Activated effector memory CD4-positive, alpha-beta T cell treated with Interleukin-2 at 50 U/mL for 16 hours (primary cell): Measurements from ENCODE around the gene BEAN1.
"Not testable (repeated sequence)": the region's sequence is repeated elsewhere in the genome, so short reads cannot be mapped to it uniquely, and the experiment has no call there.

Experiments
- DNase-seq: peaks from one replicate; pipeline ENCODE4 v3.0.0-alpha.2; 2020

The BEAN1 gene

DNA sequence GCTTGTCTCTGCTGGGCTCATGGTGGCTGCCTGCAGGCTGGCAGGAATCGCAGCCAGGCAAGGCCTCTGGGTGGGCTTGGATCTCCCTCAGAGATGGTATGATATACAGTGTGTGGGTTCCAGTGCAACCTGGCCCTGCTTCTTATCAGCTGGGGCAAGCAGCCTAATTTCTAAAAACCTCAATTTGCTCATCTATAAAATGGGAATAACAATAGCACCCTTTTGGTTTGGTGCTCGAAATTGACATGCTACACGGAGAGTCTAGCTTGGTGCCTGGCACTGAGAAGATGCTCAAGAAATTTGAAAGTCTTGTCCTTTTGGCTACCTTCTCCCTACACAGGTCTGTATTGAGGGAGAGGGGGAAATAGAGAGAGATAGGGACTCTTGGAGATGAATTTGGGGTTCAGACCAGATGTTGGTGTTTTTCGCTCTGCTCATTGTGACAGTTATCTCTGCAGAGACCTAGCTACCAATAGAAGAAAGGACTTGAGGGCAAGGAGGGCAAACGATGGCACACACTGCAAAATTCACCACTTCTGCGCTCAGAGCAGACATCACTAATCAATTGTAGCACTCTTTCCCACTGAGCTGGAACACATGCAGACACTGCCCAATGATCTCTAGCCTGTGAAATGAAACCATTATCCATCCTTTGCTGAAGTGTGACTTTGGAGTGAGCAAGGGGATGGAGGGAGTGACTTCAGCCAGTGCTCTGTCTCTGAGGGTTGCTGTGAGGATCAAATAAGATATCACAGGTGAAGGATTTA is 15.6 kb downstream of the BEAN1 start:
- DNase-seq: no peak

DNA sequence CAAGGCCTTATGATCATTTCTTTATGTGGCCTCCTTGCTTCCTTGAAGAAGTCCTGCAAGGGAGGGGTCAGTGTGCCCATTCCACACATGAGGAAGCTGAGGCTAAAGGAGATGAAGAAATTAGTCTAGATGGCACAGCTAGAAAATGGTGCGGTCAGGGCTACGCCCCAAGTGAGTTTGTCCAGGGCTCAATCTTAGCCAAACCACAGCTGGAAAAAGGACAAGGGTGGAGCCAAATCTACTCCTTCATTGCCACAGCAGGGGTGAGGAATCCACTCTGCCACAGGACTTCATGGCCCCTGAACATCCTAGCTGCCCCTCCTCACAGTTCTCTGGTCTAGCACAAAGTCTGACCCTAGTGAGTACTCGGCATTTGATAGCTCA is 16.2 kb downstream of the BEAN1 start:
- no peak for DNase-seq

DNA sequence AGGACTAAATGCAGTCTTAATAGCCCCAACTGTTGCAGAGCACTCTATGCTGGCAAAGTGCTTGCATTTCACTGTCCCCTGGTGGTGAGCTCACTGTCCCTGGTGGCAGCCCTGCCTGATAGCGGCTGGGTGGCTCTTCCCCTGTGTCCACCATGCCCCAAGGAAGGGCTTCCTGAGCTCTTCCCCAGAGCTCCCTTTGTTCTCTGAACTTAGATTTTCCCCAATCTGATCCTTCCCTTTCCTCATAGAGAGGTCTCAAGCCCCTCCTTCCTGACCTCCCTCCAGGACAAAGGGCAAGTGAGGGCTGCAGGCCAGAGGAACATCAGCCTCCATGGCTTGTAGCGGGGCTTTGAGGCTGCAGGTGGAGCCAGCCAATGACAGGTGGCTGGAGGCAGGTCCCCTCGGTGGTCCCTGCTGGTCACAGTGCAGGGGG is 17.0 kb downstream of the BEAN1 start:
- DNase-seq: no peak

DNA sequence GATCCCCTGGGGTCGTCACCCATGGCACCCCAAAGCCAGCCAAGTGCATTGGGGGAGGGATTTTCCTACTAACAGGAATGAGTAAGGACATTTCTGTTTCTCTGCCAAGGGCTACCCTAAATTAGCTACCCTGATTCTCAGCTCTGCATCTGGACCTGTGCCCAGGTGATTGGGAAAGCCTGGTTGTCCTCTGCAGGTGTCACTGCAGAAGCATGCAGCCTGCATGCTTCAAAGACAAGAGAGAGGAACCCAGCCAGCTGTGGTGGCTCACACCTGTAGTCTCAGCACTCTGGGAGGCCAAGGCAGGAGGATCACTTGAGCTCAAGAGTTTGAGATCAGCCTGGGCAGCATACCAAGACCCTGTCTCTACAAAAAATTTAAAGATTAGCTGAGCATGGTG is 19.6 kb downstream of the BEAN1 start:
- no peak for DNase-seq

DNA sequence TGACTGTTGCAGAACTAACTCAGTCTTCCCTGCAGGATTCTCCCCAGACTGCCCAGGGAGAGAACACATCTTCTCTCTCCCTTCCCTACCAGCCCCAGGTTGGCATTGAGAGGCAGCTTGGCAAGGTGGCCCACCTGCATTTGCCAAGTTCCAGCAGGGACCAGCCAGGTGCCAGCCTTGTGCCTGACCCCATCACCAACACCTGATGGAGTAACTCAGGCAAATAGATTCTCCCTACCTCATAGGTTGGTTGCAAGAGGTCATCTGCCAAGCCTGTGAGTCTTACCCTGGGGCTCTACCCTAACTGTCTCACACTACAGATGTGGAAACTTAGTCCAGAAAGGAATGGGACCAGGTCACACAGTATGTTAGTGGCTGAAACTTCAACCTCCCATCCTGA is 20.4 kb downstream of the BEAN1 start:
- DNase-seq: no peak

DNA sequence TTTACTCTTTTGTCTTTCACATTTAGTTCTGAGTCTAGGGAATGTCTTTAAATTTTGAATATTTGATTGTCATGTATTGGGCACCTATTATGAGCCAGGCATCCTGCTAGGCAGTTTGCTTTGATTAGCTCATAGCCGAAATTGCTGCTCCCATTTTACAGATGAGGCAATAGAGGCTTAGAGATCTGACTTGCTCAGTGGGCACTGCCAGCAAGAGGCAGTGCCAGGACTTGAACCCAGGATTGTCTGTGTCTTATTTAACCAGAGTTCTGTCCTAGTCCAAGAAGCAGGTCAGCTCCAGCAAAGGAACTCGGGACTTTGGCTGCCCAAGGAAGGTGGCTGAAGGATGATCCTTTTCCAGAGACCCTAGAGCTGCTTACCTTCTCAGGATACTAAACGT is 24.5 kb downstream of the BEAN1 start:
- DNase-seq: no peak

DNA sequence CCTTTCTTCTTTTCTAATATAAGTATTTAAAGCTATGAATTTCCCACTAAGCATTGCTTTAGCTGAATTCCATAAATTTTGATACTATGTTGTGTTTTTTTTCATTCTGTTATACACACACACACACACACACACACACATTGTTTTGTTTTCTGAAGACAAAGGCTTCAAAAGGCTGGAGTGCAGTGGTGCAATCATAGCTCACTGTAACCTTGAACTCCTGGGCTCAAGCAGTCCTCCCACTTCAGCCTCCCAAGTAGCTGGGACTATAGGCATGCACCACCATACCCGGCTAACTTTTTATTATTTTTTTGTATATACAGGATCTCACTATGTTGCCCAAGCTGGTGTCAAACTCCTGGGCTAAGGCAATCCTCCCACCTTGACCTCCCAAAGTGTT is 26.1 kb downstream of the BEAN1 start:
- not testable (repeated sequence) for DNase-seq

DNA sequence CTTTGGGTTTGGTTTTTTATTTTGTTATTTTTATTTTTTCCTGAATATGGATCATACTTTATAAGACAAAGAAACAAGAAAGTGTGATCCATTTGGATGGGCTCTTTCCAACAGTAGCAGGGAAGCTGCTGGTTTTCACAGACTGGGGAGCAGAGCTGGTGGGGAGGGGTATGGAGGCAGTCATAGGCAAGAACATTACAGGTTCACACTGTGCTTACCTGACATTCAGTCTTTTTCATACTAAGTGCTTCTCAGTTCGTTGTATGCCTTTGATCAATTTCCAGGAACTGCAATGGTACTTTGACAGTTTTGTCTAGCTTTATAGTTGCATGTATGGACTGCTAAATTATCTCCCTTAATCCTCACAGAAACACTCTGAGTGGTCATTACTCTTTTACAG is 27.7 kb downstream of the BEAN1 start:
- DNase-seq: no peak

DNA sequence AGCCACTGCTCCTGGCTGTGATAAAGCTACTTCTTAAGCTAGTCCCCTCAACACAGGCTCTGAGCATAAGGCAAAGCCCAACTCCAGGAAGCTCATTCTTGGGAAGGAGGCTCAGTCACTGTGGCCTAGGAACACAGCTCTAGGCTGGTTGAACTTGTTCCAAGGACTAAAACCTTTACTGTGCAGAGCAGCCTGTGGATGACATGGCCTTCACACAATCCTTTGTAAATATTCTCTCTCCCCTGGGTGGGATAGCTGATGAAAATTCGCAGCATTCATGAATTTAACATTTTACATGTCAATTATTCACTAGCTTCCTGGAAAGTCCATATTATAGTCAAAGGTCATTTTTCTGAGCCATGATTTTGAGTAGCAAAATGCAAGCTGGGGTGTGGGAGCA is 28.9 kb downstream of the BEAN1 start:
- DNase-seq: no peak

DNA sequence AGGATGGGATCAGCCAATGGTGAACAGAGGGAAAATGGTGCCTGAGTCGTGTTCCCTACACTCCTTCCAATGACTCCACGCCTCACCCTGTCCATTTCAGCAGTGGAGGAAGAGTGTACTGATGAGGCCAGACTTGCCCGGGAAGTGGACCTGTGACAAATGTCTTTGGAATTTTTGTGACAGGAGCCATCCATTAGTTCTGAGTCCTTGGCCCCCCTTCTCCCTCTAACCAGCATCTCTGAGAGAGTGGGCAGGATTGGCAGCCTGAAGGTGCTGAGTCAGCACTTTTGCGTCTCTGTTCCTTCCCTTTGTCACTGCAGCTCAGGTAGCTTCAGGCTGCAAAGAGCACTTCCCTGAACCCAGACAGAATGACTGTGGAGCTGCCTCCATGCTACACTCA is 30.8 kb downstream of the BEAN1 start:
- DNase-seq: no peak

DNA sequence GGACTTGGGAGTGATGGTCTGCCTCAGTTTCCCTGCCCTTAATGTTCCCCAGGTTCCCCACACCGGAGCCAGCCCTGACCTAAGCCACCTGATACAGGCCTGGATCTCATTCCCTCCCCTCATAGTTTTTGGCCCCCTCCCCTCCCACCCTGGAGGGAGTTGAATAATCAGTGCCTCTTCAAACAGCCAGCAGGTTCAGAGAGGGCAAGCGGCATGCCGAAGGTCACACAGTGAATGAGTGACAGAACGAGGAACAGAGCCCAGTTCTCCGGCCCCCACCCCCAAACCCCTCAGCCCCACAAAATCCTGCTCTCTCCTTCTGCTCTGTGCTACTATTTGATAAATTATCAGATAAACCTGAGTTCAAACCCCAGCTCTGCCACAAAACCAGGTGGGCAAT is 31.2 kb downstream of the BEAN1 start:
- DNase-seq: no peak

DNA sequence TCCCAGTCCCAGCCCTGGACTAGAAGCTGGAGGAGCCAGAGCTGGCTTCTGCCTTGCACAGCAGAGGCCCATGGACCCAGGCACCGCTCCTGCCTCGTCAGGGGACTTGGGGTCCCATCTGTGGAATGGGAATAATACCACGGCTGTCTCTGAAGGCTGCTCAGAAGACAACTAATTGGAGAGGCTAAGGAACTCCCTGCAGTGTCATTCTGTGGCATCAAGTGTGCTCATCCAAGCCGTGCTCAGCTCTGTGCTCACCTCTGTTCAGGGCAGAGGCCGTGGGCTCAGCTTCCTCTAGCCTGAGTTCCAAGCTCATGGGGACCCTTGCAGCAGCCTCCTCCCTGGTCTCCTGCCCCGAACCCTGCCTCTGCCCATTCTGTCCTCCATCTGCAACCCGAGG is 31.8 kb downstream of the BEAN1 start:
- DNase-seq: no peak

DNA sequence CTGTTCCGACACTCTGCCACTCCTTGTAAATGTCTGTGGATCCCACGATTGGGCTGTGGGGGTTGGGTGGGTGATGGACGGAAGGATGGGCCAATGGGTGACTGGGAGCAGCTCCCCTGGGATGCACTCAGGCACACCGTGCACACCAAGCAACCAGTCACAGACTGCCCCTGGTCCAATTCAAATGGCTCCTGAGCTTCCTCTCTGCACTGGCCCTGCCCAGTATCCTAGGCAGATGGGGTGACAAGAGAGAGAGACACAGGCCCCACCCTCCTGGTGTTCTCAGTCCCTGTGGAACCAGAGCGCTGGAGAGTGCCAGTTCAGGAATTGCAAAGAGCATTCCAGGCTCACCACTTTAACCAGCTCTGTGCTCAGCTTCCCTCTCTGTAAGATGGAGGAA is 32.8 kb downstream of the BEAN1 start:
- no peak for DNase-seq

DNA sequence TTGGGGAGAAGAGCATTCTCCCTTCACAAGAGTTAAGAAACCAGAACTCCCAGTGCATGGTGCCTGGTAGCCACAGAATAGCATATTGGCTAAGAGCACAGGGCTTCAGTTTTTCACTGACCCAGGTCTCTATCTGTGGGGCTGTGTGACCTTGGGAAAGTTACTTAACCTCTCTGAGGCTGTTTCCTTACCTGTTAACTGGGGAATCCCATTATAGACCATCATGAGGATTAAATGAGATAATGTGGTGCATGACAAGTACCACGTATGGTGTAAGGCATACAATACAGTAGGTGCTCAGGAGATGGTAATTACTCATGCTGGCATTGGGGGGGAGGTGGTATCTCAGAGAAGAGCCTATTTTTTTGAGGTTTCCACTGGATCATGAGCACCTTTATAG is 33.6 kb downstream of the BEAN1 start:
- DNase-seq: no peak

DNA sequence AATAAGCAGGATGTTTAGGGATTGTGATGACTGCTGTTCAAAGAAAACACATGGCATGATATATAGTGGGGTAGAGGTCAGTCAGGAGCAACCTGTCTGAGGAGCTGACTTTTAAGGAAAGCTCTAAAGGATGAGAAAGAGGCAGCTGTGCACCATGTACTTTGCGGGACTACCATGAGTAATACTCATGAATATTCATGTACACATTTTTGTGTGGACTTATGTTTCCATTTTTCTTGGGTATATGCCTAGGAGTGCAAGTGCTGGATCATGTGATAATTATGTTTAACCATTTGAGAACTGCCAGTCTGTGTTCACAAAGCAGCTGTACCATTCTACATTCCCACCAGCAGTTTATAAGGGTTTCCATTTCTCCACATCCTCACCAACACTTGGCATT is 35.8 kb downstream of the BEAN1 start:
- no peak for DNase-seq

DNA sequence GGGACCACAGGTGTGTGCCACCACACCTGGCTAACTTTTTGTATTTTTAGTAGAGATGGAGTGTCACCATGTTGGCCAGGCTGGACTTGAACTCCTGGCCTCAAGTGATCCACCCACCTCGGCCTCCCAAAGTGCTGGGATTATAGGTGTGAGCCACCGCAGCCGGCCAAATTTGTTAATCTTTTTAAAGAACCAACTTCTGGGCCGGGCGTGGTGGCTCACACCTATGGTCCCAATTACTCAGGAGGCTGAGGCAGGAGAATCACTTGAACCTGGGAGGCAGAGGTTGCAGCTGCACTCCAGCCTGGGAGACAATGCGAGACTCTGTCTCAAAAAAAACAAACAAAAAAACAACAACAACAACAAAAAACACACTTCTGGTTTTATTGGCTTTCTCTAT is 38.9 kb downstream of the BEAN1 start:
- not testable (repeated sequence) for DNase-seq

DNA sequence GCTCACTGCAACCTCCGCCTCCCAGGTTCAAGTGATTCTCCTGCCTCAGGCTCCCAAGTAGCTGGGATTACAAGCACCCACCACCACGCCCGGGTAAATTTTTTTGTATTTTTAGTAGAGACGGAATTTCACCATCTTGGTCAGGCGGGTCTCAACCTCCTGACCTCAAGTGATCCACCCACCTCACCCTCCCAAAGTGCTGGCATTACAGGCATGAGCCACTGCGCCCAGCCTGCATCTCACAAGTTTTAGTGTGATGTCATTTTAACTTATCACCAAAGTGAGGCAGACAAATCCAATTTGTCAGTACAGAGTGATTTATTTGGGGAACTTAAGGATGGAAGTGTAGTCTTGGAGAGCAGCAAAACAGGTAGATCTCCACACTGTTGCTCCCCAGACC is 39.5 kb downstream of the BEAN1 start:
- DNase-seq: not testable (repeated sequence)

DNA sequence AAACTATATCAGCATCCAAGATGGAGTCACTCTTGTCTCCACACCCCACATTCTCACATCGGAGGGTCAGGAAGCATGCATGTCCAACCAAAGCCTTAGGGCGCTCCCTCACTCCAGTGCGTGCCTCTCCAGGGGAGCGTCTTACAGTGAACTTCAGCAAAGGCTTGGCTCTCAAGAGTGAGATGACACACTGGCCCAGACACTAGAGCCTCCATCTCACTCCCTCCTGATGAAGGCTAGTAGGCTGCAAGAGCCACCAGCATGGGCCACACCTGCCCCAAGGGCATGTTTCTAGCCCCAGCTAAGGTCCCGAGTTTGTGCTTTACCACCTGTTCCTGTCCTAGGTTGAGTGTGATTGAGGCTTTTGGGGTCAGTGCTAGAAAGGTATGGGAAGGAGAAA is 40.5 kb downstream of the BEAN1 start:
- DNase-seq: no peak

DNA sequence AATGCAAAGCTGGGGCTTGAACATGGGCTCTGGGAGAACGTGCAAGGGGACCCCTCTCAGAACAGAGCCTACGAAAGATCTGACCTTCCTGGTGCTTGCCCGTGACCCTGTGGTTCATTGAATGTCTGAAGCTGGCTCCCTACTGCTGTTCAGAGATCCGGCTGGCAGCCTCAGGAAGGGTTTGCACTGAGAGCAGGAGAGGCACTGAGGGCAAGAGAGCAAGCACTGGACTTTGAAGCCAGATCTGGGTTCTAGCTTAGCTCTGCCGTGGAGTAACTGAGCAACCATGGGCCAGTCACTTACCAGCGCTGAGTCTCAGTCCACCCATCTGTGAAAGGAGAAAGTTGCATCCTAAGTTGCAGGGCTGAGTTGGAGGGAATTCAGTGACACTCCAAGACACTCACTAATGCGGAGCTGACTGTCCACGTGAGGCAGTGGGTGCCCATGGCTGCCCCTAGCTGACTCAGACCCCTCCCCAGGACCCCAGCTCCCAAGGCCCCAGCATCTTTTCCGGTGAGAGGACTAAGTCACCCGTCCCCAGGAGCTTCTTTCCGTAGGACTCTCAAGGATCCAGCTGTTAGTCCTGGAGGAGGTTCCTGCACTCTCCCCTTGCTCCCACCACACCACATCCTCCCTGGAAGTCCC is 41.3 kb downstream of the BEAN1 start:
- no peak for DNase-seq

DNA sequence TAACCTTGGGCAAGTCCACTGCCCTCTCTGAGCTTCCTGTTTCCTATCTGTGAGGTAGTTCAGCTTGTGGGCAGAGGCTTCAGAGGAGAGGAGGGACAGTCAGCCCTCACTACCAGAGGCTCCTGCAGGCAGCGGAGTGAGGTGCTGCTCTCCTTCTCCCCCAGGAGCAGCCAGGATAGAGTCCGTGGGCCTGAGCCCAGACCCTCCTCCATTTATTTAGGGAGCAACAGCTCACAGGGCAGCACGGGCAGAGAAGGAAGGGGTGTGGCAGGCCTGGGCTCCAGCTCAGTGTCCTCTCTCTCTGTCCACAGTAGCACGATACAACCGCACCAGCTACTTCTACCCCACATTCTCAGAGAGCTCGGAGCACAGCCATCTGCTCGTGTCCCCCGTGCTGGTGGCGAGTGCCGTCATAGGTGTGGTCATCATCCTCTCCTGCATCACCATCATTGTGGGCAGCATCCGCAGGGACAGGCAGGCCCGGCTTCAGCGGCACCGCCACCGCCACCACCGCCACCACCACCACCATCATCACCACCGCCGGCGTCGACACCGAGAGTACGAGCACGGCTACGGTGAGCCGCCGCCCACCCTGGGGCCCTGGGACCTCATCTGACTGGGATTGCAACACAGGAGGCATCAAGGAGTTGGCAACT is 42.3 kb downstream of the BEAN1 start:
- DNase-seq: no peak

DNA sequence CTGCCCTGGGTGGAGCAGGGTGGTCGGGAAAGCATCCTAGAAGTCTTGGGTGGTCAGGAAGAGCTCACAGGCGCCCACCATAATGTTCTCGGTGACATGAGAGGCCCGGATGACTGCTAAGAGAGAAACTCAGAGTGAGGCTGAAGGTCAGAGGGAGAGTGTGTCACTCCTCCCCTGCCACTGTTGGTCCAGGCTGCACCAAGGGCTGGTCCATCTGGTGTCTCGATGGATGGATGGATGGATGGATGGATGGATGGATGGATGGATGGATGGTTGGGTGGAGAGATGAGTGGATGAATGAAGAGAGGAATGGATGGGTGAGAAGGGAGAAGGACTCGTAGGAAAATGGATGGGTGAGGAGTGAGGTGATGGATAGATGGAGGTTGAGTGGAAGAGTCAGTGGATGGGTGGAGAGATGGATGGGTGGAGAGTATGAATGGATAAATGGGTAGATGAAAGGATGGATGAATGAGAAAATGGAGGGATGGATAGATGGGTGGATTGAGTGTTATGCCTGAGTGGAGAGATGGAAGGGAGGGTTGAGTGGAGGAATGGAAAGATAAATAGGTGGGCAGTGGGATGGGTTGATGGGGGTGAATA is 43.0 kb downstream of the BEAN1 start:
- DNase-seq: no peak

DNA sequence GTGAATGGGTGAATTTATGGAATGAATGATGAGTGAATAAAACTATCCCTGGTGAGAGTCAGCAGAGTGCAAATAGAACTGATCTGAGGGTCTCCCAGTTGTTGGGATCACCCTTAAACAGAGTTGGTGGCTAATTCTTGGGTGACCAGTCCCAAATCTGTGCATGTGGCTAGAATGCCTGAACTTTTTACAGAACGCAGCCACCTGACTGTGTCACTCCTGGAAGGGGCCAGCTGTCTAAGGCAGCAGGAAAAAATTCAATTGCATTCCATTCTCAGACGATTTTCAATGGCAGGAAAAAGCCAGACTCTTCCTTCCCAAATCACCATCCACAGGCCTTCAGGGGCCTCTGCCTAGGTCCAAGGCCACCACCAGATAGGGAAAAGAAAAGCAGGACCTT is 43.5 kb downstream of the BEAN1 start:
- no peak for DNase-seq

DNA sequence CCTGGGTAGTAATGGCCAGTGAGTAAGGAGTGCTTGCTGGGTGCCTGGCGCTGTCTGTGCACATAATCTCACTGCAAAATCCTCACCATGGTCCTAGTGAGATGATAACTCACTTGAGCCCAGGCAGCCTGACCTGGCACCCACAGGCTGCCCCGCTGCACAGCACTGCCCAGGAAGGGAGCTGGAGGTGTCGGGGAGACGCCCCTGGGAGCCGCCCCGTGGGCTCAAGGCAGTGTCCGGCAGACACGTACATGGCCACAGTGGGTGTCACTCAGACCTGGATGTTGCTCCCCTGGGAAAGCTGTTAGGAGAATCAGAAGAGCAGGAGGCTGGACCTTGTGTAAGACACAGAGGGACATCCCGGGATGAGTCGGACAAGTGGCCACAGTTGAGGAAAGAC is 44.2 kb downstream of the BEAN1 start:
- DNase-seq: no peak
